KMS-11 (cell line): ENCODE results near the gene LTA4H.

ENCODE experiments used
- H2AFZ ChIP-seq: fragments of 200-600 bp; sonication (generic); 2 replicates; pipeline ENCODE4 v1.6.1; 2016; ENCODE audit warnings: antibody characterized with exemption, mixed run types, low read depth
- H3K27ac ChIP-seq: fragments of 200-600 bp; sonication (generic); 2 replicates; pipeline ENCODE4 v1.6.1; 2016; ENCODE audit warnings: mild to moderate bottlenecking, mixed run types
- H3K27me3 ChIP-seq: fragments of 200-600 bp; sonication (generic); 2 replicates; pipeline ENCODE4 v1.6.1; 2017; ENCODE audit warnings: mild to moderate bottlenecking, low read depth, mixed run types, moderate library complexity; ENCODE audit not compliant: insufficient read depth
- H3K36me3 ChIP-seq: fragments of 200-600 bp; sonication (generic); 2 replicates; pipeline ENCODE4 v1.6.1; 2017; ENCODE audit warnings: mild to moderate bottlenecking, mixed run types; ENCODE audit not compliant: insufficient read depth
- H3K4me1 ChIP-seq: fragments of 200-600 bp; sonication (generic); 2 replicates; pipeline ENCODE4 v1.6.1; 2016; ENCODE audit warnings: mild to moderate bottlenecking, low read depth, mixed run types; ENCODE audit not compliant: poor library complexity, severe bottlenecking
- H3K4me2 ChIP-seq: fragments of 200-600 bp; sonication (generic); 2 replicates; pipeline ENCODE4 v1.7.0; 2016; ENCODE audit warnings: mild to moderate bottlenecking, mixed run types
- H3K4me3 ChIP-seq: fragments of 200-600 bp; sonication (generic); IDR thresholded peaks from 2 replicates; pipeline ENCODE4 v1.6.1; 2017; ENCODE audit warnings: low read depth, low read length, mixed read lengths; ENCODE audit not compliant: insufficient read depth
- H3K79me2 ChIP-seq: fragments of 200-600 bp; sonication (generic); 2 replicates; pipeline ENCODE4 v1.6.1; 2016; ENCODE audit warnings: low read depth, mixed run types; ENCODE audit not compliant: insufficient read depth
- H3K9ac ChIP-seq: fragments of 200-600 bp; sonication (generic); 2 replicates; pipeline ENCODE4 v1.6.1; 2016; ENCODE audit warnings: mild to moderate bottlenecking, mixed run types
- H4K20me1 ChIP-seq: fragments of 200-600 bp; sonication (generic); 2 replicates; pipeline ENCODE4 v1.6.1; 2016; ENCODE audit warnings: mild to moderate bottlenecking, mixed run types; ENCODE audit not compliant: insufficient read depth
- TF ChIP-seq, protein P1 (sequence below): fragments of 200-600 bp; sonication (generic); conservative IDR thresholded peaks from 2 replicates; pipeline ENCODE4 v1.6.1; 2017; ENCODE audit warnings: low read depth, mild to moderate bottlenecking, antibody characterized with exemption, low read length, moderate library complexity, mixed read lengths

Gene LTA4H

DNA sequence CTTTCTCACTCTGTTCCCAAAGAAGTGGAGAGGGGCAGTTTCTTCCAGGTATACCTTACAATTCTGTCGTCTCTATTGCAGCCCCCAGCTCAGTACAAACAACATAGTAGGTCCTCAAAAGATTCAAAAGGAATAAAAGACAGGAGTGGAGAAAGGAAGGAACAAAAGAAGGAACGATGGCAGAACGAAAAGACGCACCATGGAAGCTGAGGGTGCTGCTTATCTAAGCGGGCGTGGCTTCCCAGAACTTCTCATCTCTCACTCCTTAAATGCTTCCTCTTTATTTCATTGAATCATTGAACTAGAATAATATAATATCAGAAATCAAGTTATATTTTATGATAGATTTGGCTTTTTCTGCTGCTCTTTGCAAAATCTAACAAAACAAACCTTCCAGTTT, 13.7 kb upstream of the LTA4H start:
- no peak overlapping the region for H3K27ac ChIP-seq

DNA sequence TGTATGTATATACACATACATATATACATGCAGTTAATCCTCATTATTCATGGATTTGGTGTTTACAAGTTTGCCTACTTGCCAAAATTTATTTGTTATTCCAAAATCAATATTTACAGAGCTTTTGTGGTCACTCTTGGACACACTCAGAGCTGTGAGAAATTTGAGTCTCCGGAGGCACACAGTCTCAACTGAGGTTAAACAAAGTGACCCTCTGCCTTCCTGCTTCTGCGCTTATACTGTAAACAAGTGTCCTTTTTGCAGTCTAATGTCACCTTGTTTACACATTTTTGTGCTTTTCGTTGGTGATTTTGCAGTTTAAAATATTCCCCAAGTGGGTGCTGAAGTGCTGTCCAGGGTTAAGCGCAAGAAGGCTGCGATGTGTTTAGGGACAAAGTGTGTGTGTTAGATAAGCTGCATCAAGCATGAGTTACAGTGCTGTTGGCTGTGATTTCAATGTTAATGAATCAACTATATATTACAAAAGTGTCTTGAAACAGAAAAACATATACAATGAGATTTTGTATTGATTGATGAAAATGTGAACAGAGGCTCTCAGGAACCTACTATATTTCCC, 13.1 kb upstream of the LTA4H start:
- peak overlapping the region; percentile 58 for H2AFZ ChIP-seq
- peaks cover 40% of the 10 kb centered on the region for H3K4me1 ChIP-seq
- no peaks in the 10 kb centered on the region for H4K20me1 ChIP-seq
- peak overlapping the region; percentile 72 for H3K27ac ChIP-seq
- no peak overlapping the region for H3K4me3 ChIP-seq
- TF ChIP-seq, protein P1, sequence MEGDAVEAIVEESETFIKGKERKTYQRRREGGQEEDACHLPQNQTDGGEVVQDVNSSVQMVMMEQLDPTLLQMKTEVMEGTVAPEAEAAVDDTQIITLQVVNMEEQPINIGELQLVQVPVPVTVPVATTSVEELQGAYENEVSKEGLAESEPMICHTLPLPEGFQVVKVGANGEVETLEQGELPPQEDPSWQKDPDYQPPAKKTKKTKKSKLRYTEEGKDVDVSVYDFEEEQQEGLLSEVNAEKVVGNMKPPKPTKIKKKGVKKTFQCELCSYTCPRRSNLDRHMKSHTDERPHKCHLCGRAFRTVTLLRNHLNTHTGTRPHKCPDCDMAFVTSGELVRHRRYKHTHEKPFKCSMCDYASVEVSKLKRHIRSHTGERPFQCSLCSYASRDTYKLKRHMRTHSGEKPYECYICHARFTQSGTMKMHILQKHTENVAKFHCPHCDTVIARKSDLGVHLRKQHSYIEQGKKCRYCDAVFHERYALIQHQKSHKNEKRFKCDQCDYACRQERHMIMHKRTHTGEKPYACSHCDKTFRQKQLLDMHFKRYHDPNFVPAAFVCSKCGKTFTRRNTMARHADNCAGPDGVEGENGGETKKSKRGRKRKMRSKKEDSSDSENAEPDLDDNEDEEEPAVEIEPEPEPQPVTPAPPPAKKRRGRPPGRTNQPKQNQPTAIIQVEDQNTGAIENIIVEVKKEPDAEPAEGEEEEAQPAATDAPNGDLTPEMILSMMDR: no peak
- H3K36me3 ChIP-seq: no peaks in the 10 kb centered on the region
- H3K27me3 ChIP-seq: no peaks in the 10 kb centered on the region
- H3K9ac ChIP-seq: peak overlapping the region; percentile 26; the same call in 1 of the 2 replicates
- no peaks in the 10 kb centered on the region for H3K79me2 ChIP-seq
- peak overlapping the region; percentile 92 for H3K4me2 ChIP-seq

More for the DNA sequence above, 13.7 kb upstream of the LTA4H start:
- Histone ChIP-seq H3K4me2 (no peak overlapping the region), H3K4me1 (peaks cover 40% of the 10 kb centered on the region), H4K20me1 (no peaks in the 10 kb centered on the region), H2AFZ (no peak overlapping the region), H3K27me3 (no peaks in the 10 kb centered on the region), H3K9ac (no peak overlapping the region), H3K36me3 (no peaks in the 10 kb centered on the region), H3K79me2 (no peaks in the 10 kb centered on the region), H3K4me3 (no peak overlapping the region)
- TF ChIP-seq, protein P1: no peak

- TF ChIP-seq, protein P1: no peak
- Histone ChIP-seq H3K4me3 (no peak overlapping the region), H3K27me3 (no peaks in the 10 kb centered on the region), H3K36me3 (no peaks in the 10 kb centered on the region), H3K9ac (peak overlapping the region; percentile 26; the same call in 1 of the 2 replicates), H3K27ac (peak overlapping the region; percentile 72), H3K4me2 (peak overlapping the region; percentile 92), H4K20me1 (no peaks in the 10 kb centered on the region), H3K79me2 (no peaks in the 10 kb centered on the region), H2AFZ (peak overlapping the region; percentile 58), H3K4me1 (peaks cover 40% of the 10 kb centered on the region)
Observed at GRCh38 chr12:96047229-96048211, 12.1 kb upstream of the LTA4H start.

GRCh38 chr12:96046543-96047228, 11.3 kb upstream of the LTA4H start:
- Histone ChIP-seq H3K4me1 (peaks cover 40% of the 10 kb centered on the region), H3K79me2 (no peaks in the 10 kb centered on the region), H3K27ac (peak overlapping the region; percentile 72), H3K36me3 (no peaks in the 10 kb centered on the region), H3K4me3 (no peak overlapping the region), H4K20me1 (no peaks in the 10 kb centered on the region), H3K27me3 (no peaks in the 10 kb centered on the region), H3K9ac (peak overlapping the region; percentile 26; the same call in 1 of the 2 replicates), H2AFZ (peak overlapping the region; percentile 58; the same call in 1 of the 2 replicates), H3K4me2 (peak overlapping the region; percentile 92; the same call in 1 of the 2 replicates)
- TF ChIP-seq, protein P1: no peak
